Measurements from ENCODE around the gene DERA.

DNA sequence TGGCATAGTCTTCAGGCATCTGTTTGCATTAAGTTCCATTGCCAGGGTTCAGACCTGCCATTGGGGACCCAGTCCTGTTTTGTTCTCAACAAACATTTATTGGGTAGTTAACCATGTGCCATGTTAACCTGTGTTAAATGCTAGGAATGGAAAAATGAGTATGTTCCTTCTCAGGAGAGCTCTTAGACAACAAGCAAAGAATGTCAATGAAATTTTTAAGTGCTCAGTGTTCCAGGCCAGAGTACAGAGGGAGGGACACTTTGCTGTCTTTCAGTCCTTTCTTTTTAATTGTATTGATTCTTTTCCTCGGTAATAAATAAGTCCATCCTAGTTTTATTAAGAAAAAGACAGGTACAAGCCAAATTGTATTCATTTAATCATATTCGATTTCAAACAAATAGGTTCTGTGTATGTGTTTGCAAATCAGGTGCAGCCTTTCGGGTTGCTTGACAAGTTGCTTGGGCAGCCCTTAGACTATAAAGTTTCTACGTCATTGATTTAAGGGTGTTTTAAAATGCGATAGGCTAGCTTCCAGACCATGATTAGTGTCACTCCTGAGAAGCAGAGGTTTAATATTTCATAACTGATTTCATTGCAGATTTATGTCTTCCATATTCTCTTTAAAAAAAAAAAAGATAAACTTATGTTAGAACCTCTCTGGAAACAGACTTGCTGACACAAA is 123.1 kb downstream of the DERA start:
- TF ChIP-seq POLR2A (conservative IDR thresholded peaks at IDR 0.05) (no peak), XRCC5 (IDR thresholded peaks at IDR 0.05; ENCODE audit: low read depth, low read length) (no peak)

Measured in K562 (cell line).